ENCODE measurements around the gene C1QTNF2. TPM values are rescaled to one million over a fixed set of nuclear protein-coding genes. Genes with fewer than 3 reads are reported as not detected.
A peak's percentile ranks its signal among the peaks of the same experiment; 100 is the strongest.

C1QTNF2 gene
- total and polyA plus RNA-seq, 2 donors (not counting 1 experiment from before 2014, with no cell fraction given) = 2.3 TPM

DNA sequence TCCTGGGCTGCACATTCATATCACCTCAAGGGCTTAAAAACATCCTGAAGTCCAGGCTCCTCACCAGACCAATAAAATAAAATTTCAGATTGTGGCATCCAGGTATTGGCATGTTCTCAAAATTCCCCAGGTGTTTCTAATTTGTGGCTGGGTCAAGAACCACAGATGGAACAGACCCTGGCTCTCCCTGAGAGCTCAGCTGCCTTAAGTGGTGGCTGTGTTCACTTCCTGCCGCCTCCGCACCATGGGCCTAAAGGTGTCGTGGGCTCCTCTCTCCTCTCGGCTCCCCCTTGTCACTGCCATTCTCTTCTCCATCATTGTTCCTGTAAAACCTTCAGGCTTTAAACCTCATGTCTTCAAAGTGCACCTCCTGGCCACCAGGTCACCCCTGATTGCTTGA is 40.2 kb downstream of the C1QTNF2 start:
- H3K4me3 ChIP-seq (replicated peaks in 1 of 4; ENCODE audit: control extremely low read depth in 1 of 4, insufficient read depth in 1 of 4, low read depth in 3 of 4, low read length in 4 of 4) = no peak overlapping the region
- no peaks in the 10 kb centered on the region for H4K20me1 ChIP-seq (ENCODE audit: control insufficient read depth, extremely low read depth, insufficient read depth, low read length)
- H3K79me2 ChIP-seq (ENCODE audit: control insufficient read depth, insufficient read depth, low read length) = no peaks in the 10 kb centered on the region
- TF ChIP-seq, protein P1, sequence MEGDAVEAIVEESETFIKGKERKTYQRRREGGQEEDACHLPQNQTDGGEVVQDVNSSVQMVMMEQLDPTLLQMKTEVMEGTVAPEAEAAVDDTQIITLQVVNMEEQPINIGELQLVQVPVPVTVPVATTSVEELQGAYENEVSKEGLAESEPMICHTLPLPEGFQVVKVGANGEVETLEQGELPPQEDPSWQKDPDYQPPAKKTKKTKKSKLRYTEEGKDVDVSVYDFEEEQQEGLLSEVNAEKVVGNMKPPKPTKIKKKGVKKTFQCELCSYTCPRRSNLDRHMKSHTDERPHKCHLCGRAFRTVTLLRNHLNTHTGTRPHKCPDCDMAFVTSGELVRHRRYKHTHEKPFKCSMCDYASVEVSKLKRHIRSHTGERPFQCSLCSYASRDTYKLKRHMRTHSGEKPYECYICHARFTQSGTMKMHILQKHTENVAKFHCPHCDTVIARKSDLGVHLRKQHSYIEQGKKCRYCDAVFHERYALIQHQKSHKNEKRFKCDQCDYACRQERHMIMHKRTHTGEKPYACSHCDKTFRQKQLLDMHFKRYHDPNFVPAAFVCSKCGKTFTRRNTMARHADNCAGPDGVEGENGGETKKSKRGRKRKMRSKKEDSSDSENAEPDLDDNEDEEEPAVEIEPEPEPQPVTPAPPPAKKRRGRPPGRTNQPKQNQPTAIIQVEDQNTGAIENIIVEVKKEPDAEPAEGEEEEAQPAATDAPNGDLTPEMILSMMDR (conservative IDR thresholded peaks at IDR 0.05 in 1 of 2, IDR thresholded peaks at IDR 0.05 in 1 of 2; ENCODE audit: low read depth in 1 of 2, low read length in 2 of 2) = no peak
- TF ChIP-seq EZH2 (IDR thresholded peaks at IDR 0.05; ENCODE audit: low read length, missing control alignments) = no peak
- peaks cover 4% of the 10 kb centered on the region for H3K27me3 ChIP-seq (ENCODE audit: control insufficient read depth, insufficient read depth, low read length)
- no peaks in the 10 kb centered on the region for H3K9me3 ChIP-seq (ENCODE audit: control insufficient read depth, insufficient read depth, low read depth, low read length)
- H2AFZ ChIP-seq (ENCODE audit: low read length) = no peak overlapping the region
- H3K4me1 ChIP-seq (ENCODE audit: control insufficient read depth, extremely low read depth, insufficient read depth, low read length) = no peaks in the 10 kb centered on the region
- no peak overlapping the region for H3K27ac ChIP-seq (ENCODE audit: insufficient read depth, low read length)
- peak in 1 of 2 donors; percentile 24 for DNase-seq (ENCODE audit: low read depth in 2 of 2)
- H3K4me2 ChIP-seq (ENCODE audit: extremely low read depth, insufficient read depth, low read length) = no peak overlapping the region
- no peak overlapping the region for H3K9ac ChIP-seq (ENCODE audit: insufficient read depth, low read length)
- no peaks in the 10 kb centered on the region for H3K36me3 ChIP-seq (ENCODE audit: control insufficient read depth, insufficient read depth, low read length)

DNA sequence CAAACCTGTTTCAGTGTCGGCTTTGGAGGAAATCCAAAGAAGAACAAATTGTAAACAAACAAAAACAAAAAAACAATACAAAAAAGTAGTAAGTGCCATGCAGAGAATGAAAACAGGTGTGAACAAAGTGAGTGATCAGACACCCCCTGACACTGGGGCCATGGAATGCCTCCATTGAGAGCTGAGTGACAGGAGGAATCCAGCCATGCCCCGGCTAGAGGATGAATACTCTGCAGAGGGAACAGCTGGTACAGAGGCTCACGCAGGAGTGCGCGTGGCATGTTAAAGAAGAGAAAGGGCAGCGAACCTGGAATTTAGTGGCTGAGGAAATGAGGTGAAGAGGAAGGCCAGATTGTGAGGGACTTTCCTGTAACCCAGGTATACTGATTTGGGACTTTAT is 42.6 kb downstream of the C1QTNF2 start:
- no peak overlapping the region for H3K9ac ChIP-seq (ENCODE audit: insufficient read depth, low read length)
- no peak overlapping the region for H3K4me3 ChIP-seq (replicated peaks in 1 of 4; ENCODE audit: control extremely low read depth in 1 of 4, insufficient read depth in 1 of 4, low read depth in 3 of 4, low read length in 4 of 4)
- no peaks in the 10 kb centered on the region for H3K27me3 ChIP-seq (ENCODE audit: control insufficient read depth, insufficient read depth, low read length)
- no peaks in the 10 kb centered on the region for H3K36me3 ChIP-seq (ENCODE audit: control insufficient read depth, insufficient read depth, low read length)
- H3K79me2 ChIP-seq (ENCODE audit: control insufficient read depth, insufficient read depth, low read length) = no peaks in the 10 kb centered on the region
- no peak overlapping the region for H3K27ac ChIP-seq (ENCODE audit: insufficient read depth, low read length)
- H3K4me2 ChIP-seq (ENCODE audit: extremely low read depth, insufficient read depth, low read length) = no peak overlapping the region
- no peak overlapping the region for H2AFZ ChIP-seq (ENCODE audit: low read length)
- H4K20me1 ChIP-seq (ENCODE audit: control insufficient read depth, extremely low read depth, insufficient read depth, low read length) = no peaks in the 10 kb centered on the region
- no peaks in the 10 kb centered on the region for H3K4me1 ChIP-seq (ENCODE audit: control insufficient read depth, extremely low read depth, insufficient read depth, low read length)
- TF ChIP-seq, protein P1 (conservative IDR thresholded peaks at IDR 0.05 in 1 of 2, IDR thresholded peaks at IDR 0.05 in 1 of 2; ENCODE audit: low read depth in 1 of 2, low read length in 2 of 2) = no peak
- no peak for TF ChIP-seq EZH2 (IDR thresholded peaks at IDR 0.05; ENCODE audit: low read length, missing control alignments)
- H3K9me3 ChIP-seq (ENCODE audit: control insufficient read depth, insufficient read depth, low read depth, low read length) = no peaks in the 10 kb centered on the region
- no peak for DNase-seq (ENCODE audit: low read depth in 2 of 2)

DNA sequence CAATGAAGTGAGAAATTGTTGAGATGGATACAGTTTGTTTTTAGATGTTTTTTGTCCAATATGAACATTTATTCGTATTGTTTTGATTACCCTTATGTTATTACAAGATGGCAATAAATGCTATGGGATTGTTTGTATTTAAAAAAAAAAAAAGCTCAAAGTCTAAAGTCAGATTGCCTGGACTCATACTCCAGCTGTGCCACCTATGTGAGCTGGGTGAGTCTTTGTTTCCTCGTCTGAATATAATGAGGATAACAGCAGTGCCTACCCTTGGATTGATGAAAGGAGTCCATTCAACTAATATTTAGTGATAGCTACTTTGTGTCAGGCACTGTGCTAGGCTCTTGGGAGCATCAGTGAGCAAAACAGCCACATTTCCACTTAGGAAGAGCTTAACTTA is 43.4 kb downstream of the C1QTNF2 start:
- no peak for TF ChIP-seq EZH2 (IDR thresholded peaks at IDR 0.05; ENCODE audit: low read length, missing control alignments)
- TF ChIP-seq, protein P1 (conservative IDR thresholded peaks at IDR 0.05 in 1 of 2, IDR thresholded peaks at IDR 0.05 in 1 of 2; ENCODE audit: low read depth in 1 of 2, low read length in 2 of 2) = no peak
- Histone ChIP-seq H4K20me1 (ENCODE audit: control insufficient read depth, extremely low read depth, insufficient read depth, low read length) (no peaks in the 10 kb centered on the region), H2AFZ (ENCODE audit: low read length) (no peak overlapping the region), H3K36me3 (ENCODE audit: control insufficient read depth, insufficient read depth, low read length) (no peaks in the 10 kb centered on the region), H3K4me2 (ENCODE audit: extremely low read depth, insufficient read depth, low read length) (no peak overlapping the region), H3K79me2 (ENCODE audit: control insufficient read depth, insufficient read depth, low read length) (no peaks in the 10 kb centered on the region), H3K9me3 (ENCODE audit: control insufficient read depth, insufficient read depth, low read depth, low read length) (no peaks in the 10 kb centered on the region), H3K27ac (ENCODE audit: insufficient read depth, low read length) (no peak overlapping the region), H3K4me3 (replicated peaks in 1 of 4; ENCODE audit: control extremely low read depth in 1 of 4, insufficient read depth in 1 of 4, low read depth in 3 of 4, low read length in 4 of 4) (no peak overlapping the region), H3K9ac (ENCODE audit: insufficient read depth, low read length) (no peak overlapping the region), H3K4me1 (ENCODE audit: control insufficient read depth, extremely low read depth, insufficient read depth, low read length) (no peaks in the 10 kb centered on the region), H3K27me3 (ENCODE audit: control insufficient read depth, insufficient read depth, low read length) (no peaks in the 10 kb centered on the region)
- DNase-seq (ENCODE audit: low read depth in 2 of 2) = no peak
